ENCODE data around the gene UGCG.

GRCh38 chr9:111966861-111967291 lies 70.3 kb downstream of the UGCG start:
- TF ChIP-seq EZH2 (IDR thresholded peaks at IDR 0.05; ENCODE audit: borderline replicate concordance, low read depth, low read length, poor library complexity, severe bottlenecking) (no peak), CTCF (conservative IDR thresholded peaks at IDR 0.05; ENCODE audit: low read depth, low read length) (no peak)

Data from A673 (cell line).